ENCODE data around the gene IFFO2.

The IFFO2 gene

GRCh38 chr1:18866846-18867245 is 89.6 kb downstream of the IFFO2 start:
- Histone ChIP-seq H3K27me3 (ENCODE audit: insufficient read depth, low read length) (no peaks in the 10 kb centered on the region), H2AFZ (ENCODE audit: low read length) (no peak overlapping the region), H3K9me2 (ENCODE audit: low read depth, low read length) (no peaks in the 10 kb centered on the region), H4K20me1 (ENCODE audit: insufficient read depth, low read length) (no peaks in the 10 kb centered on the region), H3K27ac (ENCODE audit: low read depth, low read length, poor library complexity, severe bottlenecking) (no peak overlapping the region), H3K4me2 (ENCODE audit: low read length) (no peak overlapping the region), H3K9ac (ENCODE audit: low read length) (no peak overlapping the region), H3F3A (ENCODE audit: insufficient read depth, low read length) (no peaks in the 10 kb centered on the region), H3K4me3 (ENCODE audit: low read depth, low read length, poor library complexity, severe bottlenecking) (no peak overlapping the region), H3K4me1 (ENCODE audit: insufficient read depth, low read length, severe bottlenecking) (no peaks in the 10 kb centered on the region), H3K36me3 (ENCODE audit: insufficient read depth, low read length) (no peaks in the 10 kb centered on the region), H3K79me2 (ENCODE audit: insufficient read depth, low read length) (no peaks in the 10 kb centered on the region), H3K9me3 (ENCODE audit: low read length) (no peaks in the 10 kb centered on the region)
- TF ChIP-seq CTCF (IDR thresholded peaks at IDR 0.05; ENCODE audit: low read length), result no peak
- no peak for TF ChIP-seq EZH2 (IDR thresholded peaks at IDR 0.05; ENCODE audit: borderline replicate concordance, low read length)

DNA sequence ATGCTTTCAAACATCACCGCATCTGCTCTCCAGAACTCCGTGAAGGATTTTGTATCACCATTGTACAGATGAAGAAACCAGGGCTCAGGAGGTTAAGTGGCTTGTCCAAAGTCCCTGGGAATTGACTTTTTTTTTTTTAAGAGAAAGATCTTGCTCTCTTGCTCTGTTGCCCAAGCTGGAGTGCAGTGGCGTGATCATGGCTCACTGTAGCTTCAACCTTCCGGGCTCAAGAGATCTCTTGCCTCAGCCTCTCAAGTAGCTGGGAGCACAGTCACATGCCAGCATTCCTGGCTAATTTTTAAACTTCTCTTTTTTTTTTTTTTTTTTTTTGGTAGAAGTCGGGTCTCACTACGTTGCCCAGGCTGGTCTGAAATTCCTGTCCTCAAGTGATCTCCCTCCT is 90.2 kb downstream of the IFFO2 start:
- Histone ChIP-seq H3K9ac (ENCODE audit: low read length) (no peak overlapping the region), H3K4me2 (ENCODE audit: low read length) (no peak overlapping the region), H3K4me3 (ENCODE audit: low read depth, low read length, poor library complexity, severe bottlenecking) (no peak overlapping the region), H3K27ac (ENCODE audit: low read depth, low read length, poor library complexity, severe bottlenecking) (no peak overlapping the region), H2AFZ (ENCODE audit: low read length) (no peak overlapping the region), H3K9me3 (ENCODE audit: low read length) (no peaks in the 10 kb centered on the region), H4K20me1 (ENCODE audit: insufficient read depth, low read length) (no peaks in the 10 kb centered on the region), H3K36me3 (ENCODE audit: insufficient read depth, low read length) (no peaks in the 10 kb centered on the region), H3F3A (ENCODE audit: insufficient read depth, low read length) (no peaks in the 10 kb centered on the region), H3K27me3 (ENCODE audit: insufficient read depth, low read length) (no peaks in the 10 kb centered on the region), H3K9me2 (ENCODE audit: low read depth, low read length) (no peaks in the 10 kb centered on the region), H3K4me1 (ENCODE audit: insufficient read depth, low read length, severe bottlenecking) (no peaks in the 10 kb centered on the region), H3K79me2 (ENCODE audit: insufficient read depth, low read length) (no peaks in the 10 kb centered on the region)
- TF ChIP-seq EZH2 (IDR thresholded peaks at IDR 0.05; ENCODE audit: borderline replicate concordance, low read length) (no peak), CTCF (IDR thresholded peaks at IDR 0.05; ENCODE audit: low read length) (no peak)

- H3K9me2 ChIP-seq (ENCODE audit: low read depth, low read length), result no peaks in the 10 kb centered on the region
- no peaks in the 10 kb centered on the region for H3K36me3 ChIP-seq (ENCODE audit: insufficient read depth, low read length)
- no peak overlapping the region for H3K4me3 ChIP-seq (ENCODE audit: low read depth, low read length, poor library complexity, severe bottlenecking)
- no peak overlapping the region for H2AFZ ChIP-seq (ENCODE audit: low read length)
- no peak overlapping the region for H3K4me2 ChIP-seq (ENCODE audit: low read length)
- H3K4me1 ChIP-seq (ENCODE audit: insufficient read depth, low read length, severe bottlenecking), result no peaks in the 10 kb centered on the region
- H3K27ac ChIP-seq (ENCODE audit: low read depth, low read length, poor library complexity, severe bottlenecking), result no peak overlapping the region
- H3K79me2 ChIP-seq (ENCODE audit: insufficient read depth, low read length), result no peaks in the 10 kb centered on the region
- no peak overlapping the region for H3K9ac ChIP-seq (ENCODE audit: low read length)
- H3K27me3 ChIP-seq (ENCODE audit: insufficient read depth, low read length), result no peaks in the 10 kb centered on the region
- no peaks in the 10 kb centered on the region for H4K20me1 ChIP-seq (ENCODE audit: insufficient read depth, low read length)
- no peaks in the 10 kb centered on the region for H3K9me3 ChIP-seq (ENCODE audit: low read length)
- no peaks in the 10 kb centered on the region for H3F3A ChIP-seq (ENCODE audit: insufficient read depth, low read length)
- TF ChIP-seq CTCF (IDR thresholded peaks at IDR 0.05; ENCODE audit: low read length), result no peak
- TF ChIP-seq EZH2 (IDR thresholded peaks at IDR 0.05; ENCODE audit: borderline replicate concordance, low read length), result no peak
Observed at GRCh38 chr1:18865176-18865575, 91.3 kb downstream of the IFFO2 start.

All from OCI-LY1 (cell line).